NCI-H2196 (cell line): ENCODE measurements around the gene TEKT2.

ENCODE experiments used
- DNase-seq: peaks from one replicate; lab custom pipeline; 2025; ENCODE audit not compliant: unreplicated experiment; lab: John Stamatoyannopoulos, UW

Gene TEKT2

GRCh38 chr1:36101546-36101945 lies 17.7 kb downstream of the TEKT2 start:
- DNase-seq, result no peak

- DNase-seq, result no peak
These were observed 22.4 kb downstream of the TEKT2 start for GRCh38 chr1:36106269-36106668.

- no peak for DNase-seq
These were observed 23.5 kb downstream of the TEKT2 start for GRCh38 chr1:36107394-36107793.

- no peak for DNase-seq
These were observed 24.4 kb downstream of the TEKT2 start for GRCh38 chr1:36108314-36108713.

GRCh38 chr1:36109041-36109679 lies 25.3 kb downstream of the TEKT2 start:
- peak; percentile 13 for DNase-seq

GRCh38 chr1:36111151-36111550 lies 27.3 kb downstream of the TEKT2 start:
- DNase-seq, result no peak

- DNase-seq, result no peak
These were observed 28.9 kb downstream of the TEKT2 start for GRCh38 chr1:36112823-36113222.

GRCh38 chr1:36114371-36114770 lies 30.5 kb downstream of the TEKT2 start:
- DNase-seq, result no peak

- no peak for DNase-seq
These were observed 31.3 kb downstream of the TEKT2 start for GRCh38 chr1:36115200-36115669.

- DNase-seq, result no peak
These were observed 32.0 kb downstream of the TEKT2 start for GRCh38 chr1:36115931-36116330.

- DNase-seq, result no peak
These were observed 33.0 kb downstream of the TEKT2 start for GRCh38 chr1:36116901-36117300.

GRCh38 chr1:36118447-36119204 lies 34.7 kb downstream of the TEKT2 start:
- DNase-seq, result no peak

- no peak for DNase-seq
These were observed 35.6 kb downstream of the TEKT2 start for GRCh38 chr1:36119456-36119855.

GRCh38 chr1:36122062-36123030 lies 38.5 kb downstream of the TEKT2 start:
- DNase-seq, result no peak

GRCh38 chr1:36123356-36123755 lies 39.5 kb downstream of the TEKT2 start:
- no peak for DNase-seq

GRCh38 chr1:36124404-36125128 lies 40.7 kb downstream of the TEKT2 start:
- DNase-seq, result no peak

GRCh38 chr1:36125129-36125991 lies 41.5 kb downstream of the TEKT2 start, which contains the start of gene COL8A2:
COL8A2 (minus strand) TSS chr1:36125222; CDS start chr1:36100242, 24,980 bp downstream.
- no peak for DNase-seq

- DNase-seq, result no peak
These were observed 42.3 kb downstream of the TEKT2 start for GRCh38 chr1:36126005-36126716.
